DND-41 (cell line): Measurements from ENCODE around the gene RACGAP1.

ENCODE experiments used
- EZH2 ChIP-seq: IDR thresholded peaks from 3 replicates; pipeline ENCODE4 v1.6.1; 2012; ENCODE audit warnings: borderline replicate concordance, low read depth, mild to moderate bottlenecking, moderate library complexity, low read length, inconsistent platforms; ENCODE audit not compliant: severe bottlenecking
- TF ChIP-seq, protein P1 (sequence below): IDR thresholded peaks from 2 replicates; pipeline ENCODE4 v1.5.1; 2012; ENCODE audit warnings: borderline replicate concordance, low read length, moderate library complexity, mild to moderate bottlenecking; ENCODE audit not compliant: poor library complexity, severe bottlenecking; ENCODE audit errors: extremely low read depth

DNA sequence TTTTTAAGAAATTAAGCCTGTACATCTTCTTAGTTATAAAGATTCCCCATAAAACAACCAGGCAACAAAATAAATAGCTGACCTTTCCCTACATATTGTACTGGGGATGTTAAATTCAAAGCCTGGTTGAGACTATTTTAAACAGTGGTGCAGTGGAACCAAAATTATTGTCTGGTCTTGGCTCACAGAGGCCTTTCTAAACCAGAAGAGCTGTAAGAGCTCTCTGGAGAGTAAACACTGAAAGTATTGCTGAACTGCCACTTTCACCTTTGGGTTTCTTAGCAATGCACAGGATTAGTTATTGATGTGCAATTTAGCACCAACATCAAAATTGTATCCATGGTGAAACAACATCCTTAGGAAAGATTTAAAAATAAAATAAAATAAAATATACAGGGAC lies 20.6 kb downstream of the RACGAP1 start:
- TF ChIP-seq, protein P1, sequence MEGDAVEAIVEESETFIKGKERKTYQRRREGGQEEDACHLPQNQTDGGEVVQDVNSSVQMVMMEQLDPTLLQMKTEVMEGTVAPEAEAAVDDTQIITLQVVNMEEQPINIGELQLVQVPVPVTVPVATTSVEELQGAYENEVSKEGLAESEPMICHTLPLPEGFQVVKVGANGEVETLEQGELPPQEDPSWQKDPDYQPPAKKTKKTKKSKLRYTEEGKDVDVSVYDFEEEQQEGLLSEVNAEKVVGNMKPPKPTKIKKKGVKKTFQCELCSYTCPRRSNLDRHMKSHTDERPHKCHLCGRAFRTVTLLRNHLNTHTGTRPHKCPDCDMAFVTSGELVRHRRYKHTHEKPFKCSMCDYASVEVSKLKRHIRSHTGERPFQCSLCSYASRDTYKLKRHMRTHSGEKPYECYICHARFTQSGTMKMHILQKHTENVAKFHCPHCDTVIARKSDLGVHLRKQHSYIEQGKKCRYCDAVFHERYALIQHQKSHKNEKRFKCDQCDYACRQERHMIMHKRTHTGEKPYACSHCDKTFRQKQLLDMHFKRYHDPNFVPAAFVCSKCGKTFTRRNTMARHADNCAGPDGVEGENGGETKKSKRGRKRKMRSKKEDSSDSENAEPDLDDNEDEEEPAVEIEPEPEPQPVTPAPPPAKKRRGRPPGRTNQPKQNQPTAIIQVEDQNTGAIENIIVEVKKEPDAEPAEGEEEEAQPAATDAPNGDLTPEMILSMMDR = no peak
- no peak for TF ChIP-seq EZH2
